HG03571 (cell line): ENCODE measurements around the gene TRIM44.
"Not testable (repeated sequence)": the region's sequence is repeated elsewhere in the genome, so short reads cannot be mapped to it uniquely, and the experiment has no call there.

Experiments used
- ATAC-seq: cut with Tn5 transposase; IDR thresholded peaks from one replicate; pipeline ENCODE4 v1.9.1; 2021; ENCODE audit not compliant: unreplicated experiment

Gene TRIM44

GRCh38 chr11:35847473-35847872 lies 184.9 kb downstream of the TRIM44 start:
- ATAC-seq = no peak

GRCh38 chr11:35848616-35849015 lies 186.0 kb downstream of the TRIM44 start:
- ATAC-seq = no peak

GRCh38 chr11:35850191-35850590 lies 187.6 kb downstream of the TRIM44 start:
- no peak for ATAC-seq

- ATAC-seq = no peak
Observed at GRCh38 chr11:35851342-35851741, 188.8 kb downstream of the TRIM44 start.

GRCh38 chr11:35852056-35852455 lies 189.5 kb downstream of the TRIM44 start:
- ATAC-seq = no peak

- no peak for ATAC-seq
Observed at GRCh38 chr11:35853971-35854370, 191.4 kb downstream of the TRIM44 start.

- no peak for ATAC-seq
Observed at GRCh38 chr11:35855671-35856070, 193.1 kb downstream of the TRIM44 start.

GRCh38 chr11:35856259-35856658 lies 193.7 kb downstream of the TRIM44 start:
- ATAC-seq = no peak

- no peak for ATAC-seq
Observed at GRCh38 chr11:35856756-35857155, 194.2 kb downstream of the TRIM44 start.

- ATAC-seq = no peak
Observed at GRCh38 chr11:35857922-35858321, 195.3 kb downstream of the TRIM44 start.

GRCh38 chr11:35859301-35859700 lies 196.7 kb downstream of the TRIM44 start:
- no peak for ATAC-seq

GRCh38 chr11:35860194-35860593 lies 197.6 kb downstream of the TRIM44 start:
- ATAC-seq = not testable (repeated sequence)

GRCh38 chr11:35861191-35861590 lies 198.6 kb downstream of the TRIM44 start:
- ATAC-seq = no peak

- ATAC-seq = no peak
Observed at GRCh38 chr11:35862666-35863065, 200.1 kb downstream of the TRIM44 start.

GRCh38 chr11:35864131-35864530 lies 201.6 kb downstream of the TRIM44 start:
- no peak for ATAC-seq

GRCh38 chr11:35866601-35867000 lies 204.0 kb downstream of the TRIM44 start:
- ATAC-seq = no peak
